ENCODE data around the gene SOX9.

DNA sequence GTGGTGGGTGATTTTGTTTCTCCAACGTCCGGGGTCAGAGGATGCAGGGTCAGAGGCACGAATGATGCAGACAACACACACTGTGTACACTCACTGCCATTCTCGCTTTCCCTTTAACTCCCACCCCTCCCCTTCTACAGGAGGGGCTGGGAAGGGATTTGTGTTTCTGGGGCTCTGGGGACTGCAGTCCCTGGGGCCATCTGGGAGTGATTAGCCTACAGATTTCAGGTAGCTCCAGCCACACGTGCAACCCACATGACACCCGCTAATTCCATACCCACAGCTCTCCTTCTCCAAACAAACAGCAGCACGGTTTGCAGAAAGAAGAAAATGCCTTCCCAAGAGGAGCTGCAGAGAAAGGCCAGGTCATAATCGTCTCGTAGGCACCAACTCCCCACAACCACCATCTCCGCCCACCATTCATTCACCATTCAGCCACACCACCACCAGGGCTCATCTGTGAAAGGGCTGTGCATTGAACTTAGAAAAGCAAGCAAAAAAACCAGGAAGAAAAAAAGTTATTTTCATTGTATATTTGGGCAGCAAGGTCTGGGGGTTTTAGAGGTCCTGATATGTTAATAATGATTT lies 9.4 kb upstream of the SOX9 start:
- TF ChIP-seq POLR2AphosphoS5 (IDR thresholded peaks at IDR 0.05; ENCODE audit: low read depth, low read length) (no peak), TAF1 (IDR thresholded peaks at IDR 0.05; ENCODE audit: borderline replicate concordance, insufficient read depth, low read length) (no peak), FOXP2 (optimal IDR thresholded peaks at IDR 0.05; ENCODE audit: borderline replicate concordance, extremely low read depth, extremely low read length, insufficient read depth) (no peak), REST (IDR thresholded peaks at IDR 0.05; ENCODE audit: insufficient read depth in 1 of 2, low read depth in 2 of 2, low read length in 2 of 2) (no peak), SIN3A (IDR thresholded peaks at IDR 0.05; ENCODE audit: borderline replicate concordance, insufficient read depth, low read length) (no peak)
